Subcutaneous adipose tissue (tissue), 4 donors: ENCODE data around the gene DAP. TPM values are rescaled to one million over a fixed set of nuclear protein-coding genes. Genes with fewer than 3 reads are reported as not detected.

ENCODE experiments used
- CTCF ChIP-seq: fragments of 450-650 bp; IDR thresholded peaks from one replicate; pipeline ENCODE4 v1.5.1; 2016; ENCODE audit warnings: low read depth, mild to moderate bottlenecking, control low read depth, antibody characterized with exemption, moderate library complexity
- total RNA-seq, 4 donors: library from RNA; depleted of rRNA; stranded (reverse); fragments of >200 nt; gene quantifications; one replicate each; pipeline ENCODE4 v1.1.0, GENCODE V29; 2016

Gene DAP
- total RNA-seq, 4 donors from 2014 or later, result 52.9 to 56.7 (median 53.6) TPM

GRCh38 chr5:10712574-10713366, 48.3 kb downstream of the DAP start:
- TF ChIP-seq CTCF, result no peak

GRCh38 chr5:10711562-10711961, 49.5 kb downstream of the DAP start:
- TF ChIP-seq CTCF, result no peak

- no peak for TF ChIP-seq CTCF
Observed at GRCh38 chr5:10710513-10711128, 50.4 kb downstream of the DAP start.

GRCh38 chr5:10709933-10710332, 51.1 kb downstream of the DAP start:
- no peak for TF ChIP-seq CTCF

- TF ChIP-seq CTCF, result no peak
Observed at GRCh38 chr5:10709409-10709808, 51.6 kb downstream of the DAP start.

- no peak for TF ChIP-seq CTCF
Observed at GRCh38 chr5:10708189-10708944, 52.7 kb downstream of the DAP start.
